IMR-90 (cell line): Measurements from ENCODE around the gene SYMPK. TPM values are rescaled to one million over a fixed set of nuclear protein-coding genes. Genes with fewer than 3 reads are reported as not detected.

Experiments
- ATAC-seq: fragments of 200-7000 bp; cut with Tn5 transposase; 2 replicates; pipeline ENCODE4 v1.9.1; 2020; ENCODE audit warnings: low read depth, mild to moderate bottlenecking, moderate library complexity
- BruUV-seq: library from RNA; stranded (reverse); fragments of 400-500 nt; replicated peaks from 2 replicates; lab custom pipeline; 2021; lab: Mats Ljungman, UMichigan
- CTCF ChIA-PET: fragments of 300-600 bp; formaldehyde crosslinking; extraction: SDS; loops from one replicate; lab custom pipeline; 2021; ENCODE audit warnings: antibody characterized with exemption; lab: Yijun Ruan, JAX
- POLR2A ChIA-PET: fragments of 300-600 bp; sonication (Branson Sonifier 250); formaldehyde crosslinking; loops from one replicate; lab custom pipeline; 2022; ENCODE audit warnings: antibody characterized with exemption; ENCODE audit not compliant: unreplicated experiment; lab: Charles Lee
- DNase-seq: peaks from one replicate; pipeline ENCODE4 v3.0.0; 2013
- H2AFZ ChIP-seq: replicated peaks from 2 replicates; pipeline ENCODE3; 2013; ENCODE audit warnings: low read length, mild to moderate bottlenecking; ENCODE audit not compliant: poor library complexity
- H2AK5ac ChIP-seq: 2 replicates; pipeline ENCODE4 v1.6.1; 2013; ENCODE audit warnings: low read depth, low read length, inconsistent platforms
- H2AK9ac ChIP-seq: replicated peaks from 2 replicates; pipeline ENCODE3; 2013; ENCODE audit warnings: mild to moderate bottlenecking, low read depth, low read length, moderate library complexity; ENCODE audit not compliant: poor library complexity
- H2BK120ac ChIP-seq: 2 replicates; pipeline ENCODE4 v1.6.1; 2013; ENCODE audit warnings: low read depth, low read length, inconsistent platforms
- H2BK15ac ChIP-seq: 3 replicates; pipeline ENCODE4 v1.6.1; 2013; ENCODE audit warnings: low read depth, low read length, inconsistent platforms
- H2BK20ac ChIP-seq: 2 replicates; pipeline ENCODE4 v1.6.1; 2013; ENCODE audit warnings: low read depth, mild to moderate bottlenecking, inconsistent platforms, low read length, moderate library complexity
- H2BK5ac ChIP-seq: 2 replicates; pipeline ENCODE4 v1.6.1; 2013; ENCODE audit warnings: mild to moderate bottlenecking, low read depth, low read length, inconsistent platforms; ENCODE audit not compliant: poor library complexity, severe bottlenecking
- H3K14ac ChIP-seq: replicated peaks from 2 replicates; pipeline ENCODE4 v1.6.1; 2013; ENCODE audit warnings: low read depth, low read length, inconsistent platforms
- H3K18ac ChIP-seq: 2 replicates; pipeline ENCODE4 v1.6.1; 2013; ENCODE audit warnings: low read depth, low read length, control low read depth
- H3K23ac ChIP-seq: 2 replicates; pipeline ENCODE4 v1.6.1; 2013; ENCODE audit warnings: low read depth, low read length, inconsistent platforms
- H3K27ac ChIP-seq: 2 replicates; pipeline ENCODE4 v1.5.1; 2013; ENCODE audit warnings: mild to moderate bottlenecking, control low read depth, low read length; ENCODE audit not compliant: insufficient read depth
- H3K27me3 ChIP-seq: 2 replicates; pipeline ENCODE4 v1.6.1; 2013; ENCODE audit warnings: low read length; ENCODE audit not compliant: control insufficient read depth, insufficient read depth
- H3K36me3 ChIP-seq: 2 replicates; pipeline ENCODE4 v1.6.1; 2013; ENCODE audit warnings: low read length, mixed read lengths; ENCODE audit not compliant: control insufficient read depth, insufficient read depth
- H3K4ac ChIP-seq: 2 replicates; pipeline ENCODE4 v1.6.1; 2013; ENCODE audit warnings: low read depth, low read length, inconsistent platforms
- H3K4me1 ChIP-seq: 2 replicates; pipeline ENCODE4 v1.6.1; 2013; ENCODE audit warnings: low read length, mixed read lengths; ENCODE audit not compliant: control insufficient read depth, insufficient read depth
- H3K4me2 ChIP-seq: 2 replicates; pipeline ENCODE4 v1.6.1; 2013; ENCODE audit warnings: low read depth, mild to moderate bottlenecking, control low read depth, low read length, moderate library complexity
- H3K4me3 ChIP-seq: 2 replicates; pipeline ENCODE4 v1.5.1; 2013; ENCODE audit warnings: low read depth, mild to moderate bottlenecking, control low read depth, low read length, moderate library complexity; ENCODE audit not compliant: insufficient read depth
- H3K56ac ChIP-seq: 2 replicates; pipeline ENCODE4 v1.6.1; 2013; ENCODE audit warnings: low read length, inconsistent platforms; ENCODE audit not compliant: insufficient read depth; ENCODE audit errors: extremely low read depth
- H3K79me1 ChIP-seq, 2 experiments: 2 replicates each; pipeline ENCODE4 v1.6.1; 2013; ENCODE audit warnings: low read length in 2 of 2, inconsistent platforms in 1 of 2, low read depth in 1 of 2
- H3K9ac ChIP-seq: 2 replicates; pipeline ENCODE4 v1.6.1; 2013; ENCODE audit warnings: low read depth, low read length, control low read depth
- H3K9me1 ChIP-seq: 2 replicates; pipeline ENCODE4 v1.6.1; 2013; ENCODE audit warnings: low read length, inconsistent platforms; ENCODE audit not compliant: insufficient read depth
- H3K9me3 ChIP-seq: 2 replicates; pipeline ENCODE4 v1.6.1; 2013; ENCODE audit warnings: low read length; ENCODE audit not compliant: control insufficient read depth, insufficient read depth
- H4K20me1 ChIP-seq: 2 replicates; pipeline ENCODE4 v1.6.1; 2013; ENCODE audit warnings: low read length, inconsistent platforms; ENCODE audit not compliant: insufficient read depth
- H4K5ac ChIP-seq: 2 replicates; pipeline ENCODE4 v1.6.1; 2013; ENCODE audit warnings: mild to moderate bottlenecking, low read depth, low read length, control low read depth
- H4K8ac ChIP-seq, 2 experiments: 2 replicates each; pipeline ENCODE4 v1.6.1; 2013; ENCODE audit warnings: low read depth in 2 of 2, low read length in 2 of 2, control low read depth in 1 of 2, inconsistent platforms in 1 of 2
- H4K91ac ChIP-seq: 2 replicates; pipeline ENCODE4 v1.6.1; 2013; ENCODE audit warnings: low read depth, low read length, inconsistent platforms; ENCODE audit not compliant: insufficient read depth
- BHLHE40 ChIP-seq: fragments of 150-350 bp; IDR thresholded peaks from 2 replicates; pipeline ENCODE4 v1.6.1; 2016; ENCODE audit warnings: mild to moderate bottlenecking, low read depth, low read length
- CEBPB ChIP-seq: IDR thresholded peaks from 2 replicates; pipeline ENCODE4 v1.6.1; 2012; ENCODE audit warnings: low read depth, low read length, improper control_type of control experiment
- CTCF ChIP-seq: conservative IDR thresholded peaks from 2 replicates; pipeline ENCODE4 v1.5.1; 2012; ENCODE audit warnings: mild to moderate bottlenecking, low read depth, low read length, improper control_type of control experiment
- ELK1 ChIP-seq: fragments of 150-350 bp; IDR thresholded peaks from 2 replicates; pipeline ENCODE4 v1.6.1; 2016; ENCODE audit warnings: low read depth, mild to moderate bottlenecking, low read length, moderate library complexity, borderline replicate concordance
- FOS ChIP-seq: fragments of 150-350 bp; IDR thresholded peaks from 2 replicates; pipeline ENCODE4 v1.6.1; 2016; ENCODE audit warnings: low read depth, low read length
- MAFK ChIP-seq: IDR thresholded peaks from 2 replicates; pipeline ENCODE4 v1.6.1; 2012; ENCODE audit warnings: low read depth, low read length, improper control_type of control experiment
- MAZ ChIP-seq: IDR thresholded peaks from 2 replicates; pipeline ENCODE4 v1.6.1; 2012; ENCODE audit warnings: low read depth, mild to moderate bottlenecking, low read length, improper control_type of control experiment, moderate library complexity, borderline replicate concordance
- NFE2L2 ChIP-seq: fragments of 150-350 bp; IDR thresholded peaks from 2 replicates; pipeline ENCODE4 v1.6.1; 2016; ENCODE audit warnings: low read depth, mild to moderate bottlenecking, low read length
- RAD21 ChIP-seq: IDR thresholded peaks from 2 replicates; pipeline ENCODE4 v1.6.1; 2012; ENCODE audit warnings: low read length, improper control_type of control experiment
- RCOR1 ChIP-seq: IDR thresholded peaks from 2 replicates; pipeline ENCODE4 v1.6.1; 2012; ENCODE audit warnings: mild to moderate bottlenecking, low read length, improper control_type of control experiment; ENCODE audit not compliant: insufficient replicate concordance
- SMC3 ChIP-seq: fragments of 150-350 bp; IDR thresholded peaks from 2 replicates; pipeline ENCODE4 v1.6.1; 2016; ENCODE audit warnings: low read depth, mild to moderate bottlenecking, antibody characterized with exemption, low read length, moderate library complexity
- USF2 ChIP-seq: fragments of 150-350 bp; IDR thresholded peaks from 2 replicates; pipeline ENCODE4 v1.6.1; 2017; ENCODE audit warnings: mild to moderate bottlenecking, antibody characterized with exemption, low read length, low read depth
- WGBS, 2 experiments: methylation state at CpG; one replicate each; pipeline versions ENCODE4 v1.1.5 to v1.1.7; 2013; ENCODE audit warnings: missing lambda C conversion rate in 2 of 2; ENCODE audit not compliant: insufficient read length in 1 of 2; ENCODE audit errors: extremely low coverage in 2 of 2; 5-methylcytosine and 5-hydroxymethylcytosine counted together
- dilution Hi-C: fragments of 300-500 bp; cut with HindIII; formaldehyde crosslinking; loops from one replicate; pipeline ENCODE4 v1.14.3; 2018; ENCODE audit warnings: low sequenced_read_pairs; ENCODE audit not compliant: unreplicated experiment
- in situ Hi-C: fragments of 300-500 bp; cut with MboI; formaldehyde crosslinking; loops from 3 replicates; pipeline ENCODE4 v1.14.3; 2019; ENCODE audit warnings: low sequenced_read_pairs, inconsistent platforms, mixed read lengths
- intact Hi-C: fragments of 100-400 bp; cut with micrococcal nuclease; formaldehyde crosslinking; loops from 2 replicates; pipeline ENCODE4 v1.10.0; 2022
- polyA plus RNA-seq, 3 experiments: library from polyadenylated mRNA; depleted of rRNA; stranded (reverse); fragments of >200 nt; gene quantifications; 2 replicates each; pipeline ENCODE4 v1.2.3, GENCODE V29; 2012; ENCODE audit warnings: low replicate concordance in 1 of 3
- total RNA-seq: library from RNA; depleted of rRNA; stranded (reverse); fragments of >200 nt; gene quantifications from 2 replicates; pipeline ENCODE4 v1.2.3, GENCODE V29; 2012

SYMPK gene
- total and polyA plus RNA-seq, 2 of the 4 experiments (the other 2 are of a cell fraction): 35.3 to 71.5 TPM

GRCh38 chr19:45798995-45799517 lies 63.9 kb downstream of the SYMPK start:
- no TSS peak for BruUV-seq
- Histone ChIP-seq H2BK5ac (peak overlapping the region; percentile 58), H3K4me3 (no peak overlapping the region), H3K14ac (no peak overlapping the region), H3K27ac (peak overlapping the region; percentile 44; the same call in 1 of the 2 replicates), H4K5ac (no peak overlapping the region), H3K9me1 (no peaks in the 10 kb centered on the region), H2AK9ac (no peak overlapping the region), H3K18ac (0 out of 2 replicates have a peak overlapping the region, but pooled peaks have one; percentile 15), H2BK15ac (no peak overlapping the region; the same call in 2 of the 3 replicates), H3K79me1 (0 out of 4 replicates have a peak, but pooled peaks cover 0 to 5% of the 10 kb centered on the region in 2 experiments), H2BK20ac (peak overlapping the region; percentile 33), H2AK5ac (peak overlapping the region; percentile 33; the same call in 1 of the 2 replicates), H3K27me3 (no peaks in the 10 kb centered on the region), H3K36me3 (no peaks in the 10 kb centered on the region), H3K4me1 (peaks cover 8% of the 10 kb centered on the region), H2BK120ac (peak overlapping the region; percentile 47; the same call in 1 of the 2 replicates), H3K9ac (no peak overlapping the region), H3K4me2 (peak overlapping the region; percentile 32), H3K23ac (no peak overlapping the region), H2AFZ (peak overlapping the region; percentile 86), H3K56ac (no peak overlapping the region), H3K4ac (peak overlapping the region; percentile 63; the same call in 1 of the 2 replicates), H4K20me1 (no peaks in the 10 kb centered on the region), H3K9me3 (no peaks in the 10 kb centered on the region), H4K91ac (0 out of 2 replicates have a peak overlapping the region, but pooled peaks have one; percentile 48), H4K8ac (peak overlapping the region in 1 of 2 experiments; percentile 72; a peak in 1 of 4 replicates)
- ChIA-PET POLR2A (no interaction called here), CTCF (interaction anchor here (0.6 to 2.3 kb wide), 10 partner anchors 10 to 94 kb away, joined by 3 to 24 read pairs (median 4); partner anchors contain the start of genes DMPK and SIX5)
- ATAC-seq (peak; percentile 92), DNase-seq (peak; percentile 83)
- in situ Hi-C loops: no loop called here
- WGBS, 2 experiments: 2% methylated on average over 6 of the region's 10 CpGs; no CpG with 5 or more reads in 1 of the 2 experiments
- intact Hi-C loops: loop anchor here (1.0 kb wide), 1 partner anchor 29 kb away; no protein-coding TSS in a partner anchor
- TF ChIP-seq BHLHE40: peak; percentile 52; the same call in 1 of the 2 replicates
- TF ChIP-seq NFE2L2: no peak
- TF ChIP-seq RCOR1: no peak
- peak; percentile 58; the same call in 1 of the 2 replicates for TF ChIP-seq MAZ
- TF ChIP-seq SMC3: peak; percentile 59
- 0 out of 2 replicates have a peak, but pooled peaks have one; percentile 19 for TF ChIP-seq CEBPB
- TF ChIP-seq RAD21: peak; percentile 62
- TF ChIP-seq FOS: peak; percentile 50; the same call in 1 of the 2 replicates
- TF ChIP-seq ELK1: no peak
- TF ChIP-seq CTCF: peak; percentile 73
- TF ChIP-seq USF2: no peak
- no peak for TF ChIP-seq MAFK
- dilution Hi-C loops: no loop called here
